CMK (cell line): ENCODE data around the gene MUC5B.

Experiments
- DNase-seq: peaks from one replicate; pipeline ENCODE4 v3.0.0-alpha.2; 2010; ENCODE audit warnings: low read depth

MUC5B gene

DNA sequence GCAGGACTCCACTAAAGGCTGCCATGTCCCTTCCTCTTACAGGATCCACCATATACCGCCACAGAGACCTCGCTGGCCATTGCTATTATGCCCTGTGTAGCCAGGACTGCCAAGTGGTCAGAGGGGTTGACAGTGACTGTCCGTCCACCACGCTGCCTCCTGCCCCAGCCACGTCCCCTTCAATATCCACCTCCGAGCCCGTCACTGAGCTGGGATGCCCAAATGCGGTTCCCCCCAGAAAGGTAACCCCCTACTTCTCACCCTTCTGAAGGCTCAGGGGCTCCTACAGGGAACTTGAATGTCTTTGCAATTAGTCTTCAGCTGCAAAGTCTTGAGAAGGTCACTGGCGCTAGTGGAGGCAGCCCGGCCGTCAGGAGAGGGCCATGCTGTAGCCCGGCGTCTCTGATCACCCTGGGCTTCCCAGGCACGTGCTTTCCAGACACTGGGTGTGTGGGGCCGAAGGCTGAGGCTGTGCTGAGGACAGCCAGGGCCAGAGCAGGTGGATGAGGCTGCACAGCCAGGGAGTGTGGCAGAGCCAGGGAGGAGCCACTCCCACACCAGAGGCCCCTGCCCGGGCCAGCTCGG lies 30.0 kb upstream of the MUC5B start:
- DNase-seq = no peak

DNA sequence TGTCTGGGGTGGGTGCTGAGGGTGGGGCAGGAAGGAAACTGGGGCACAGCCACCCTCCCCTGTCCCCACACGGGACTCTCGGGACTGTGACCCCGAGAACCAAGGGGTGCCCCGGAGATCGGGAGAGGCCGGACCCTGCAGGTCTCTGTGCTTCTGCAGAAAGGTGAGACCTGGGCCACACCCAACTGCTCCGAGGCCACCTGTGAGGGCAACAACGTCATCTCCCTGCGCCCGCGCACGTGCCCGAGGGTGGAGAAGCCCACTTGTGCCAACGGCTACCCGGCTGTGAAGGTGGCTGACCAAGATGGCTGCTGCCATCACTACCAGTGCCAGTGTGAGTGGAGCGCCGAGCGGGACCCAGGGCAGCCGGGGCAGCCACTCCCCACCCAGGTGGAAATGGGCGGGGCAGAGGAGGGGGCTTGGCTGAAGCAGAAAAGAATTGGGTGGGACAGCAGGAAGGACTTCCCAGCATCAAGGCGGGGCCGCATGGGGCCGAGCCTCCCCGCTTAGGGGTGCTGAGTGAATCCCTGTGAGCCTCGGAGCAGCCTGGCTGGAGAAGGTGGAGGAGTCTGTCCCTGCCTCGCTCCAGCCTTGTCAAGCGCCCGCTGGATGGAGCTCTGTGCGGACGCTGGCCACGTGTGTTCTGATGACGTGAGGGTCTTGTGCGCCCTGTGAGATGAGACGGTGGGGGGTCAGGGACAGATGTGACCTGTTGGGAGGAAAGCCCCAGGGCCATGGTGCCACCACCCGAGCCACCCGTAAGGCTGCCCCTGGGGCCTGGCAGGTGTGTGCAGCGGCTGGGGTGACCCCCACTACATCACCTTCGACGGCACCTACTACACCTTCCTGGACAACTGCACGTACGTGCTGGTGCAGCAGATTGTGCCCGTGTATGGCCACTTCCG lies 29.3 kb upstream of the MUC5B start:
- DNase-seq = no peak

DNA sequence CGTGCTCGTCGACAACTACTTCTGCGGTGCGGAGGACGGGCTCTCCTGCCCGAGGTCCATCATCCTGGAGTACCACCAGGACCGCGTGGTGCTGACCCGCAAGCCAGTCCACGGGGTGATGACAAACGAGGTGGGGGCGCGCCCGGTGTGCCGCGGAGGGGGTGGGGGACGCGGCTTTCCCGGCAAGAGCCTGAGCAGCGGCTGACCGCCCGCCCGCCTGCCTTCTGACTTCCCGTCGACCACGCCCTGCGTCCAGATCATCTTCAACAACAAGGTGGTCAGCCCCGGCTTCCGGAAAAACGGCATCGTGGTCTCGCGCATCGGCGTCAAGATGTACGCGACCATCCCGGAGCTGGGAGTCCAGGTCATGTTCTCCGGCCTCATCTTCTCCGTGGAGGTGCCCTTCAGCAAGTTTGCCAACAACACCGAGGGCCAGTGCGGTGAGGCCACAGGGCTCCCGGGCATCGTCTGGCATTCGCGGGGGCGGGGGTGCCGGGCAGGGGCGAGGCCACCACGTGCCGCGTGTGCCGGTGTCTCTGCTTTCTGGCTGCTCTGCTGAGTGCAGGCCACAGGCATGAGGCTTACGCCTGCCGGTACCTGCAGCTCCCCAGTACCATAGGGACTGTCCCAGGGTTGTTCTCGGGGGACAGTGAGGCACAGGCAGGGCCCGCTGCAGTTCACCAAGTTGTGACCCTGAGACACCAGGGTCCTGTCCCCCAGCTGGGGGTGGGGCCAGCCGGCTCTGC lies 28.5 kb upstream of the MUC5B start:
- DNase-seq = no peak

DNA sequence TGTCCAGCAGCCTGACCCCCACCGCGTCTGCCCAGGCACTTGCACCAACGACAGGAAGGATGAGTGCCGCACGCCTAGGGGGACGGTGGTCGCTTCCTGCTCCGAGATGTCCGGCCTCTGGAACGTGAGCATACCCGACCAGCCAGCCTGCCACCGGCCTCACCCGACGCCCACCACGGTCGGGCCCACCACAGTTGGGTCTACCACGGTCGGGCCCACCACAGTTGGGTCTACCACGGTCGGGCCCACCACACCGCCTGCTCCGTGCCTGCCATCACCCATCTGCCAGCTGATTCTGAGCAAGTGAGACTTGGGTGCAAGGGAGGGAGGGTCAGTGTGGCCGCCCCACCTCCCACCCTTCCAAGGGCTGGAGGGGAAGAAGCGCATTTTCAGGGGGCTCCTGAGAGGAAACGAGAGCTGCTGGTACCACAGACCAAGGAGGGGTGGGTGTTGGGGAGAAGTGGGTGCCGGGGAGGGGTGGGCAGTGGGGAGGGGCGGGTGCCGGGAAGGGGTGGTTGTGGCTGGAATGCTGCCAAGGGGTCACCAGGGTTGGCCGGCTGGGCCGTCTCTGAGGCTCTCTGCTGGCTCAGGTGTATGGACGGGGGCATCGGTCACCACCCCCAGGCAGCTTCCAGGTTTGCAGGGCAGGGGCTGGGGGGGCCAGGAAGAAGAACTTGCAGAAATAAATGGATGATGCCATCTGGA lies 27.7 kb upstream of the MUC5B start:
- DNase-seq = no peak

DNA sequence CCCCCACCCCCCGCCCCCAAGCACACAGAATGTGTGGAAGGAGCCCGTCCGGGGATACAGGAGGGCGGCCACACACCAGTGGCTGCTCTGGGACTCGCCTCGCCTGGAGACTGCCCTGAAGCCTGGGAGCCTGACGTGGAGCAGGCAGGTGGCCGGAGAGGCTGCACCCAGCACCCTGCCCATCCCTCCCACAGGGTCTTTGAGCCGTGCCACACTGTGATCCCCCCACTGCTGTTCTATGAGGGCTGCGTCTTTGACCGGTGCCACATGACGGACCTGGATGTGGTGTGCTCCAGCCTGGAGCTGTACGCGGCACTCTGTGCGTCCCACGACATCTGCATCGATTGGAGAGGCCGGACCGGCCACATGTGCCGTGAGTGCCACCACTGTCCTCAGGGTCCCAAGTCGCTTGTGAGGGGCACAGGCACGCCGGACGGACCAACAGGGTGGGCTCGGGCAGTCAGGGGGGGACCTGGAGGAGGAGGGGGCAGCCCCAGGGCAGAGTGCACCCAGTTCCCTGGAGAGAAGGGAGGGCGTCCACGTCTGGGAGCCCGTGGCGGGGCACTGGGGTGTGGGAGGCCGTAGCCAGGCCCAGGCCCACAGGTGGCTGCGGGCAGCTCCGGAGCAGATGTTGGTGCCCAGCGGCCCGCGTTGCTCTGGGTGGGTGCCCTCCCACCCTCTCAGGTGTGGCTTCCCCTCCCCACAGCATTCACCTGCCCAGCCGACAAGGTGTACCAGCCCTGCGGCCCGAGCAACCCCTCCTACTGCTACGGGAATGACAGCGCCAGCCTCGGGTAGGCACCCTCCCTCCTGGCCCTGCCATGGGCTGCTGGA lies 27.0 kb upstream of the MUC5B start:
- no peak for DNase-seq

DNA sequence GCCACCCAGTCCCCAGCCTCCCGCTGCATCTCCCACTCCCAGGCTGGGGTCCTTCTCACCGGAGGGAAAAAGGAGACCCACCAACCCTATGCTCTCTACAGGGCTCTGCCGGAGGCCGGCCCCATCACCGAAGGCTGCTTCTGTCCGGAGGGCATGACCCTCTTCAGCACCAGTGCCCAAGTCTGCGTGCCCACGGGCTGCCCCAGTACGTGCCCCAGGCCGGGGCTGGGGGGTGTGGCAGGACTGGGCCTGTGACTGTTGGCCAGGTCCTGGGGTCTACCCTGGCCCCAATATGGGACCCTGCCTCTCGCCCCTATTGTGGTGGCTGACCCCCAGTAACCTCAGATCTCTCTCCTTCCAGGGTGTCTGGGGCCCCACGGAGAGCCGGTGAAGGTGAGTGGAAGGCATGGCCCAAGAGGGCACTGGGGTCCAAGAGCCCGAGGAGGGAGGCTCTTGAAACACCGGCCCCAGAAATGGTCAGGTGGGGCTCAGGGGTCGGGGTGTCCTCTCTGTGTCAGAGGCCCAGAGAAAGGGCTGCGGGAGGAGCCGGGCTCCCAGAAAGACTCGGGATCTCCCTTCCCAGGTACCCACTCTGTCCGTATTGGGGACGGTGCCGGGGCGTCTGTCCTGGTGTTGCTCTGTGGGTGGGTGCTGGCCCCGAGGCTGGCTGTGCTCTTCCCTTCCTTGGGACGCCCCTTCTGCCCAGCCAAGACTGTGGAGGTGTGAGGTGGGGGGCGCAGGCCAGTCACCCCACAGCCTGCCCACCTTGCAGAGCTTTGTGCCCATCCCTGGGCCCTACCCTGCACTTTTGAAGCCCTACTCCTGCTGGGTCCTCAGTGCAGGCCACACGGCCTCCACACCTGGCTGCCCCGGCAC lies 26.1 kb upstream of the MUC5B start:
- DNase-seq = no peak

DNA sequence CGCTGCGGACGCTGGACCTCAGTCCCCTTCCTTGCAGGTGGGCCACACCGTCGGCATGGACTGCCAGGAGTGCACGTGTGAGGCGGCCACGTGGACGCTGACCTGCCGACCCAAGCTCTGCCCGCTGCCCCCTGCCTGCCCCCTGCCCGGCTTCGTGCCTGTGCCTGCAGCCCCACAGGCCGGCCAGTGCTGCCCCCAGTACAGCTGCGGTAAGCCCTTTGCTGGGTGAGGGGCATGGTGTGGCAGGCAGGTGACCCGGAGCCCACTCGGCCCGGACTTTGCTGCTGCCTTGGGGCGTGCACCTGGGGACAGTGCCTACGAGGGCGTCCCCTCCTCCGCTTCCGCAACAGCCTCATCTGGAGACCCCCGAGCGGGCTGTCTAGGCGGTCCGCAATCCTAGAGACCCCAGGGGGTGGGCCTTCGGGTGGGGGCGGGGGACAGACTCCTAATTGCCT lies 25.4 kb upstream of the MUC5B start:
- no peak for DNase-seq

DNA sequence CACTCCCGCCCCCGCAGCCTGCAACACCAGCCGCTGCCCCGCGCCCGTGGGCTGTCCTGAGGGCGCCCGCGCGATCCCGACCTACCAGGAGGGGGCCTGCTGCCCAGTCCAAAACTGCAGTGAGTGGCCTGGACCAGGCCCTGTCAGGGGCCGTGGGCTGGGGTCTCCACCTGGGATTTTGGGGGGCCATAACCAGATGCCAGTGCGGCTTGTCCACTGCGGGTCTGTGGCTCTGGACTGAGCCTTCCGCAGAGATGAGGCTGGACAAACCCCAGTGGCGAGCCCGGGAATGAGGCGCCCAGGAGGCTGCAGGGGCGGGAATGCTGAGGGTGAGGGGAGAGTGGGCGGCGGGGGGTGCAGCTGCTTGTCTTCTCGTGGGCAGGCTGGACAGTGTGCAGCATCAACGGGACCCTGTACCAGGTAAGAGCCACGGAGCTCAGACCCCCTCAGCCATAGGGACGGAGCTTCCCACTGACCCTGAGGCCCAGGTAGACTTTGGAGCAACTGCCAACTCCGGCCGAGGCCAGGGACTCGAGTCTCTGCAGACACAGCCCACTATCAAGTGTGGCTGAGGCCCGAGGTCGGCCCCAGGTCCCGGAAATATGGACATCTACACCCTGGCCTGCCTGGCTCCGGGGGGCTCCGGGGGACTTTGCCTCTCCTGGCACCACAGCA lies 24.8 kb upstream of the MUC5B start:
- no peak for DNase-seq

DNA sequence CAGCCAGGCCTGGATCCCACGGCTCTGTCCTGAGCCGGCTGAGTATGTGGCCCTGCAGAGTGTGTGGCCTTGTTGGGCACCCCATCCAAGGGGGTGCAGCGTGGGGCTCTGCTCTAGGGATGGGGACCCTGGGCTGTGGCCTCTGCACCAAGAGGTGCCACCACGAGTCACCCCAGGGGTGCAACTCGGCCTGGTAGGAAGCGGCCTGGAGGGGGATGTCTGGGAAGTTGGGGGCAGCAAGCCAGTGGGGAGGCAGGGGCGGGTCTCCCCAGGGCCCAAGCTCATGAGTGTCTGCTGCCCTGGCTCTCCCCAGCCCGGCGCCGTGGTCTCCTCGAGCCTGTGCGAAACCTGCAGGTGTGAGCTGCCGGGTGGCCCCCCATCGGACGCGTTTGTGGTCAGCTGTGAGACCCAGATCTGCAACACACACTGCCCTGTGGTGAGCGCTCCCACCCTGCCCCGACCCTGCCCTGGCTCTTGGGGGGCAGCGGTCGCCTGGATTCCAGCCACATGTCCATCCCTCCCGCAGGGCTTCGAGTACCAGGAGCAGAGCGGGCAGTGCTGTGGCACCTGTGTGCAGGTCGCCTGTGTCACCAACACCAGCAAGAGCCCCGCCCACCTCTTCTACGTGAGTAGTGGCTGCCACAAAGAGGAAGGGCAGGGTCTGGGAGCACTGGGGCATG lies 24.2 kb upstream of the MUC5B start:
- no peak for DNase-seq

DNA sequence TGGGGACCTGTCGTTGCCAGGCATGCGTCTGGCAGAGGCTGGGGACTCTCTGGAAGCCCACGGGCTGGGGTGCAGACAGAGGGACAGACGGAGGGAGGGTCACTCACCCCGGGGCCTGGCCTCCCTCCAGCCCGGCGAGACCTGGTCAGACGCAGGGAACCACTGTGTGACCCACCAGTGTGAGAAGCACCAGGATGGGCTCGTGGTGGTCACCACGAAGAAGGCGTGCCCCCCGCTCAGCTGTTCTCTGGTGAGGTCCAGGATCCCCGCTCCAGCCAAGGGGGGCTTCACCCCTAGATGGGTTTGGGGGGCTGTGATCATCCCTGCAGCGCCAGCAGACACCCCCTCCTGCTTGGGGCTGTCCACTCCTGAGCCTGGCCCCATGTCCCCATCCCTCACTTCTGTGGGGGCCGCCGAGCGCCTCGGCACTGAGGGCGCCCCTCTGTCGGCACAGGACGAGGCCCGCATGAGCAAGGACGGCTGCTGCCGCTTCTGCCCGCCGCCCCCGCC lies 23.6 kb upstream of the MUC5B start:
- DNase-seq = no peak

DNA sequence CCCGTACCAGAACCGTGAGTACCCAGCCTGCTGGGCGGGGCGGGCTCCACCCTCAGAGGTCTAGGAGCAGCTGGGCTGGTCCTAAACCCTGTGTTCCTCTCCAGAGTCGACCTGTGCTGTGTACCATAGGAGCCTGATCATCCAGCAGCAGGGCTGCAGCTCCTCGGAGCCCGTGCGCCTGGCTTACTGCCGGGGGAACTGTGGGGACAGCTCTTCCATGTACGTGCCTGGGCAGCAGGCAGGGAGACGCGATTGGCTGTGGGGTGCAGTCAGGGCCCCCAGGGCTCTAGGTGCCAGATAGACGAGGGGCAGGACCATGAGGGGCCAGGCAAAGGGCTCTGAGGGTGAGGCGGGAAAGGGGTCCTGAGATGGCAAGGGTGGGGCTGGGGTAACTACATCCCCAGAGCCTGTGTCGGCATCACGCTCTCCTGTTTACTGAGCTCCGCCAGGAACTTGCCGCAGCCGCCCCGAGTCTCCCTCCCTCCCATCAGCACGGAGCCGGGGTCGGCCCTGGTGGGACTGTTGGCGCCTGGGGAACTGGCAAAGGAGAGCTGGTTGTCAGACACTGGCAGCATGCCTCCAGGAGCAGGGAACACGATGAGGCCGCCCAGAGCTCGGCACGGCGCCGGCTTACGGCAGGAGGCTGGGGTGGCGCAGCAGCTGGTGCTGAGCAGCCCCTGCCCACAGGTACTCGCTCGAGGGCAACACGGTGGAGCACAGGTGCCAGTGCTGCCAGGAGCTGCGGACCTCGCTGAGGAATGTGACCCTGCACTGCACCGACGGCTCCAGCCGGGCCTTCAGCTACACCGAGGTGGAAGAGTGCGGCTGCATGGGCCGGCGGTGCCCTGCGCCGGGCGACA lies 22.9 kb upstream of the MUC5B start:
- DNase-seq = no peak

DNA sequence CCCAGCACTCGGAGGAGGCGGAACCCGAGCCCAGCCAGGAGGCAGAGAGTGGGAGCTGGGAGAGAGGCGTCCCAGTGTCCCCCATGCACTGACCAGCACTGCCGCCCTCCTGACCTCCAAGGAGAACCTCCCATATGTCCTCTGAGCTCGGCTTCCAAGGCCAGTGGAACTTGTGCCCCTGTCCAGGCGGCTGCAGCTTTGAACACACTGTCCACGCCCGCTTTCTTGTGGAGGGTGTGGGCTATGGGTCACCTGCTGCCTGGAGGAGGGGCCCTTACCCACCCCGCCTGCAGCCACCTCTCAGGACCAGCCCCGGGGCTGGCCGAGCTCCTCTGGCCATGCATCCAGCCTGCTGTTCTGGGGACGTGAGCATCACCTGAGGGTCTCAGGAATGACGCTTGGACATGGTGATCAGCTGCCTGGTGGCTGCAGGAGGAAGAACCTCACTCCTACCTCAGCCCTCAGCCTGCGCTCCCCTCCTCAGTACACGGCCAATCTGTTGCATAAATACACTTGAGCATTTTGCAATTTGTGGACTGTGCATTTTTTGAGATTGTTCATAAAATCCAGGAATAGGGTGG lies 22.2 kb upstream of the MUC5B start:
- DNase-seq = no peak

DNA sequence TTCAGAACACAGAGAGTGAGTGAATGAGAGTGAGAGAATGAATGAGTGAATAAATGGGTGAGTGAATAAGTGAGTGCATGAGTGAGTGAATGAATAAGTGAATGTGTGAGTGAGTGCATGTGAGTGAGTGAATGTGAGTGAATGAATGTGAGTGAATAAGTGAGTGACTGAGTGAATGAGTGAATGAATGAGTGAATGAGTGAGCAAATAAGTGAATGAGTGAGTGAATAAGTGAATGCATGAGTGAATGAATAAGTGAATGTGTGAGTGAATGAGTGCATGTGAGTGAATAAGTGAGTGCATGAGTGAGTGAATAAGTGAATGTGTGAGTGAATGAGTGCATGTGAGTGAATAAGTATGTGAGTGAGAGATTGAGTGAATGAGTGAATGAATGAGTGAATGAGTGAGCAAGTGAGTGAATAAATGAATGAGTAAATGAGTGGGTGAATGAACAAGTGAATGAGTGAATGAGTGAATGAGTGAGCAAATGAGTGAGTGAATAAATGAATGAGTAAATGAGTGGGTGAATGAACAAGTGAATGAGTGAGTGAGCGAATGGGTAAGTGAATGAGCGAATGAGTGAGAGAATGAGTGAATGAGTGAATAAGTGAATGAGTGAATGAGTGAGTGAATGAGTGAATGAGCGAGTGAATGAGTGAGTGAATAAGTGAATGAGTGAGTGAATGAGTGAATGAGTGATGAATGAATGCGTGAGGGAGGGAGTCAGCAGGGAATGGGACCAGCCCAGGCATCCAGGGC lies 21.3 kb upstream of the MUC5B start:
- DNase-seq = no peak

DNA sequence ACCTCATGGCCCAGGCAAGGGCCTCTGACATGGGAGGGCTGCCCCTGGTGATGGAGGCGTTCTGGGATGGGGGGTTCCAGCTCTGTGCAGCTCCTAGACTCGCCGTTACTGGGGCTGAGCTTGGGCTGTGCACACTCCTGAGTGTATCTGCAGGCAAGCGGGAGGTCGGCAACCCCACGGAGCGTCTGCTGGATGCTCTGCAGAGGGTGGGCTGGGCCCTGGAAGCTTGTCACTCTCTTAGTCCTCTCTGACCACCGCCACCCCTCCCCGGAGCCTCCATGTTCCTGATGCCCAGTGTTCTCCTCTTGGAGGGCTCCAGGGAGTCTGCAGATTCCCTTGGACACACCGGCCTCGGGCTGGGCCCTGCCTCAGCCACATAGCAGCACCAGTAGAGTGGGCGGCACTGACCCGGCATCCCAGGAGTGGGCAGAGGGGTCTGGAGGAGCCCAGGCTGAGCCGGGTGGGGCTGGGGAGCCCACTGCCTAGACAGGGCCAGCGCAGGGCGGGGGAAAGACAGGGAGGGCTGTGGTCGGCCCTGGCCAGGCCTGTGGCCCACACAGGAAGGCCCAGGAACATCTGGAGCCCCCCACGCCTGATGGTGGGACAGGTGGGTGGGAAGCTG lies 20.6 kb upstream of the MUC5B start:
- no peak for DNase-seq

DNA sequence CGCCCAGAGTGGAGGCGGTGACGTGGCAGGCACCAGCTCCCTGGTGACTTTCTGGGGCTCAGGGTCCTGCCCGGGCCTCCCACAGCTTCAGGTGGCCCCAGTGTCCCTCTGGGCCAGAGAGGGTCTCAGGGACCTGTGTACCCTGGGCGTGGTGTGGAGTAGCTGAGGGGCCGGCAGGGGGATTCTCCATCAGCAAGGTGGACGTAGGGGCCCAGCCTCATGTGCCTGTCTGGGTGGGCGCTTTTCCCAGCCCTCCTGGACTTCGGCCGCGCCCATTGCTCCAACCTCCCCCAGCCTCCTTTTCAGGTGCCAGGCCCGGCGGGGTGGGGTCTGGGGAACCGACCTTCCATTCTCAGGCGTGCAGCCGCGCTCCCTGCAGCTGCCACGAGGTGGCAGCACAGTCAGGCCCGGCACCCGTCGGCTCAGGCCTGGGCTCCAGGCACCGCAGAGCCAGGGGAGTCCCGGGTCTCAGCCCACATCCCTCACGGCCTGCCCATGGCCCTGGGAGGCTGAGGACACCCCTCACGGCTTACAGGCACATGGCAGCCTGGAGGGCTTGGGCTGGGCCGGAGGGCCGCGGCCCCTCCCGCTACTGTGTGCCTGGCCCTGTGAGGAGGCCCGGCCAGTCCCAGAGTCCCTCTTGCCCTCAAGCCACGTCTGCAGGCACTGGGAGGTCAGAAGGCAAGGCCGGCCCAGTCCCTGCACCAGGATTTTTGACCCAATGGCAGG lies 19.9 kb upstream of the MUC5B start:
- DNase-seq = no peak
